Tibial artery (tissue), 4 donors: Measurements from ENCODE around the gene PPIL1.

Source experiments
- DNase-seq, 2 donors: peaks; one replicate each; pipeline ENCODE4 v3.0.0-alpha.2; 2019
- H3K27ac ChIP-seq, 2 donors: fragments of 200-600 bp; sonication (generic) in 1 of 2; 1 replicate in 1 of 2; 2 replicates in 1 of 2; pipeline ENCODE4 v1.5.1; 2018 to 2019; ENCODE audit warnings: mild to moderate bottlenecking in 1 of 2
- H3K27me3 ChIP-seq, 2 donors: fragments of 200-600 bp; sonication (generic) in 1 of 2; one replicate each; pipeline versions ENCODE4 v1.5.1 to v1.6.0; 2016 to 2019
- H3K36me3 ChIP-seq, 3 donors: fragments of 200-600 bp; sonication (generic) in 2 of 3; one replicate each; pipeline ENCODE4 v1.5.1; 2016 to 2019; ENCODE audit warnings: mild to moderate bottlenecking in 2 of 3
- H3K4me1 ChIP-seq, 4 donors: fragments of 200-600 bp; sonication (generic) in 2 of 4; 1 replicate in 3 of 4; 2 replicates in 1 of 4; pipeline ENCODE4 v1.5.1; 2016 to 2019
- H3K4me3 ChIP-seq, 2 donors: fragments of 200-600 bp; sonication (generic) in 1 of 2; 1 replicate in 1 of 2; 2 replicates in 1 of 2; pipeline ENCODE4 v1.5.1; 2018 to 2019; ENCODE audit warnings: mild to moderate bottlenecking in 2 of 2
- H3K9me3 ChIP-seq, 3 donors: fragments of 200-600 bp; sonication (generic) in 1 of 3; one replicate each; pipeline ENCODE4 v1.5.1; 2016 to 2019
- CTCF ChIP-seq, 2 experiments: fragments of 200-600 bp in 1 of 2; fragments of 450-650 bp in 1 of 2; IDR thresholded peaks; one replicate each; pipeline ENCODE4 v1.5.1; 2017 to 2019; ENCODE audit warnings: antibody characterized with exemption in 2 of 2, mild to moderate bottlenecking in 1 of 2, moderate library complexity in 1 of 2
- intact Hi-C: fragments of 100-400 bp; cut with DNase I; formaldehyde crosslinking; loops from one replicate; pipeline ENCODE4 v1.15.0; 2023; ENCODE audit warnings: low total_unique reads

PPIL1 gene

GRCh38 chr6:36832313-36832712 lies 42.3 kb downstream of the PPIL1 start:
- no peaks in the 10 kb centered on the region for H3K9me3 ChIP-seq
- peaks cover 0 to 18% (median 14%) of the 10 kb centered on the region in 4 donors for H3K4me1 ChIP-seq
- no peaks in the 10 kb centered on the region for H3K36me3 ChIP-seq
- intact Hi-C loops: no loop called here
- no peak overlapping the region for H3K27ac ChIP-seq
- DNase-seq: no peak
- H3K27me3 ChIP-seq: no peaks in the 10 kb centered on the region
- no peak overlapping the region for H3K4me3 ChIP-seq
- no peak for TF ChIP-seq CTCF (IDR thresholded peaks at IDR 0.05)

GRCh38 chr6:36830577-36830976 lies 44.0 kb downstream of the PPIL1 start:
- no peaks in the 10 kb centered on the region for H3K36me3 ChIP-seq
- no peak overlapping the region for H3K27ac ChIP-seq
- H3K4me1 ChIP-seq: peaks cover 0 to 23% (median 16%) of the 10 kb centered on the region in 4 donors
- no peak overlapping the region for H3K4me3 ChIP-seq
- intact Hi-C loops: no loop called here
- DNase-seq: no peak
- H3K27me3 ChIP-seq: no peaks in the 10 kb centered on the region
- TF ChIP-seq CTCF (IDR thresholded peaks at IDR 0.05): no peak
- no peaks in the 10 kb centered on the region for H3K9me3 ChIP-seq

- TF ChIP-seq CTCF (IDR thresholded peaks at IDR 0.05): no peak
- no peaks in the 10 kb centered on the region for H3K36me3 ChIP-seq
- H3K27ac ChIP-seq: no peak overlapping the region
- intact Hi-C loops: no loop called here
- no peak overlapping the region for H3K4me3 ChIP-seq
- no peaks in the 10 kb centered on the region for H3K9me3 ChIP-seq
- peaks cover 0 to 23% (median 16%) of the 10 kb centered on the region in 4 donors for H3K4me1 ChIP-seq
- no peaks in the 10 kb centered on the region for H3K27me3 ChIP-seq
- DNase-seq: peak; percentile 73 to 88
Measured at GRCh38 chr6:36829919-36830544, 44.6 kb downstream of the PPIL1 start.

GRCh38 chr6:36827261-36828079 lies 47.1 kb downstream of the PPIL1 start:
- intact Hi-C loops: no loop called here
- TF ChIP-seq CTCF (IDR thresholded peaks at IDR 0.05): no peak
- DNase-seq: peak in 1 of 2 donors; percentile 44
- Histone ChIP-seq H3K36me3 (no peaks in the 10 kb centered on the region), H3K4me3 (no peak overlapping the region), H3K4me1 (peaks cover 0 to 30% (median 16%) of the 10 kb centered on the region in 4 donors), H3K9me3 (no peaks in the 10 kb centered on the region), H3K27ac (no peak overlapping the region), H3K27me3 (no peaks in the 10 kb centered on the region)

- Histone ChIP-seq H3K36me3 (no peaks in the 10 kb centered on the region), H3K4me3 (no peak overlapping the region), H3K9me3 (no peaks in the 10 kb centered on the region), H3K4me1 (peaks cover 0 to 30% (median 16%) of the 10 kb centered on the region in 4 donors), H3K27me3 (no peaks in the 10 kb centered on the region), H3K27ac (no peak overlapping the region)
- TF ChIP-seq CTCF (IDR thresholded peaks at IDR 0.05): no peak
- intact Hi-C loops: no loop called here
- DNase-seq: no peak
Measured at GRCh38 chr6:36826520-36827227, 47.9 kb downstream of the PPIL1 start.
